Stomach smooth muscle (tissue), 2 donors: ENCODE data around the gene IRF4.
A peak's percentile ranks its signal among the peaks of the same experiment; 100 is the strongest.

Source experiments
- H3K27ac ChIP-seq: one replicate; pipeline ENCODE4 v1.7.0; 2013; ENCODE audit warnings: mild to moderate bottlenecking, low read length, inconsistent platforms
- H3K27me3 ChIP-seq, 2 donors: one replicate each; pipeline ENCODE4 v1.7.0; 2013; ENCODE audit warnings: low read length in 2 of 2; ENCODE audit not compliant: insufficient read depth in 2 of 2, control insufficient read depth in 1 of 2
- H3K36me3 ChIP-seq, 2 donors: one replicate each; pipeline ENCODE4 v1.7.0; 2013; ENCODE audit warnings: low read length in 2 of 2; ENCODE audit not compliant: control insufficient read depth in 2 of 2, insufficient read depth in 2 of 2
- H3K4me1 ChIP-seq: one replicate; pipeline ENCODE4 v1.7.0; 2013; ENCODE audit warnings: low read length; ENCODE audit not compliant: control insufficient read depth, insufficient read depth
- H3K4me3 ChIP-seq, 2 donors: one replicate each; pipeline ENCODE4 v1.7.0; 2013; ENCODE audit warnings: low read length in 2 of 2
- H3K9ac ChIP-seq, 2 donors: one replicate each; pipeline ENCODE4 v1.7.0; 2013; ENCODE audit warnings: low read length in 2 of 2, mild to moderate bottlenecking in 1 of 2
- H3K9me3 ChIP-seq, 2 donors: one replicate each; pipeline ENCODE4 v1.7.0; 2013; ENCODE audit warnings: low read length in 2 of 2; ENCODE audit not compliant: control insufficient read depth in 2 of 2
- donor health status: healthy.
- donor health status: Pancreatic carcinoma.

The IRF4 gene

DNA sequence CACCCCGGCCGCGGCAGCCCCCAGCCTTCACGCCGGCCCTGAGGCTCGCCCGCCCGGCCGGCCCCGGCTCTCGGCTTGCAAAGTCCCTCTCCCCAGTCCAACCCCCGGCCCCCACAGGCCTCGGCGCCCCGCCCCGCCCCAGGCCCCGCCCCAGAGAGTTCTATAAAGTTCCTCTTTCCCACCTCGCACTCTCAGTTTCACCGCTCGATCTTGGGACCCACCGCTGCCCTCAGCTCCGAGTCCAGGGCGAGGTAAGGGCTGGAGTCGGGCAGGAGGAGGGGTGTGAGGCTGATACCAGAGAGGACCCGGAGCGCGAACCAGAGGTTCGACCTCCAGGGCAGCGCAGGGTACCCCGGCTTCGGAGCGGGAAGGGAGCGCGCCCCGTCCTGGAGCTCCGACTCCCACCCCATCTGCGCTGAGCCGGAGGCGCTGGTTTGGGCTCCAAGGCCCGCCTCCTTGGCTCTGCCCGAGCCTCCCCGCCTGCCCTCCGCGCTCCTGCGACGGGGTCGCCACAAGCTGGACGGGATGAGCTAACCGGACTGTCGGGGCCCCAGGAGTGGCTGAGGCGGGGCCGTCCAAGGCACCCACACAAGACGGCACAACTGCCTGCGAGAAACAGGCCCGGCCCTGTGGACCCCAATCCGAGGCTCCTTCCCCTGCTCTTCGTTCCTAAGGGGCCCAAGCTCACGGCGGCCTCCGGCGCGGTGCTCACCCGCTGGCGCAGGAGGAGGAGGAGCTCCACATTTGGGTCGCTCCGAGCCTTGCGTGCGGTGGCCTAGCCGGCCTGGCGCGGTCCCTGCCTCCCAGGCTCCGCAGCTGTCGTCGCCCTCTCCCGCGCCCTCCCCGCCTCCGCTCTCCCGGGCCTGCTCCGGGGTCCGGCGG, at the start of gene IRF4:
Gene IRF4, plus strand, starts transcription at position 194 of the 882 bp plus-strand sequence. CDS start 1,401 bp downstream, outside the sequence.
- Histone ChIP-seq H3K9me3 (no peaks in the 10 kb centered on the region), H3K9ac (no peak within 1 kb of the TSS), H3K27me3 (peaks cover 34 to 51% of the 10 kb centered on the region in 2 donors), H3K27ac (no peak within 1 kb of the TSS), H3K4me1 (peaks cover 27% of the 10 kb centered on the region), H3K36me3 (no peaks in the 10 kb centered on the region), H3K4me3 (peak within 1 kb of the TSS; percentile 56 to 63)

DNA sequence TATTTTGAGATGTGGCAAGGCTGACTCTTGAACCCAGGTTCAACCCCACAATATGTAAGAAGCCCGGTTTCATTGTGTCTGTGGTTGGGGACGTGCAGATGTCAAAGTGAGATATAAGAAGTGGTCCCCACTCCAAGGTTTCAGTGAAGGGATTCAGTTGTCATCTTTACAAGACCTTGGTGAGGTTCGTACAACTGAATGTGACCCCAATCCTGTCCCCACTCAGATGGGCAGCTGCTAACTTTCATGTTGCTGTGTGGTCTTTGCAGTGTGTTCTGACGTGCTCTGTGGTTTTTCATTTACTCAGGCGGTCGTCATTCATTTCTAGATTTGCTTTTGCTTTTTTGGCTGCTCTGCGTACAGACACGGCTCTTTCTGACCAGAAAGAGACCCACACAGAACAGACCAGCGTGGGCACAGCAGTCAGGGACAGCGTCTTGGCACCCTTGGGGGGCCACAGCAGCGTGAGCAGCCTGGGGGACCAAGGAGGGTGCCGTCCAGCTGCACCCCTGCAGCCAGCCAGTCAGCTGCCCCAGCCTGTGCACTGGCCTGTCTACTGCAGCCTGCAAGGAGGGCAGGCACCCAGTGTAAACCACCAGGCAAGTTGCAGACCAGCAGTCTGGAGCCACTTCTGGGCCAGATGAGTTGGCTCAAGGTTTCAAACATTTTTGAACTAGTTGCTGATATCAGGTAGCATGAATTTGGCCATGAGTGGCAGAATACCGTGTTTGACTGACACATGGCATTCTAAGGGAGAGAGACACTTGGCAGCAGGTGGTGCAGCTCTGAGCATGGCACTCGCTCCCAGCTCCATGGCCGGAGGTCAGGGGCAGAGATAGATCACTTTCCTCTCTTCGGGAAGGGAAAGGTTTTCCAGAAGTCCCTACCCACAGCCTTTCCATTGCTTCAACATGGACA, 49.4 kb upstream of the IRF4 start:
- Histone ChIP-seq H3K27me3 (no peaks in the 10 kb centered on the region), H3K4me3 (no peak overlapping the region), H3K27ac (no peak overlapping the region), H3K9me3 (no peaks in the 10 kb centered on the region), H3K36me3 (peaks cover 0 to 8% of the 10 kb centered on the region in 2 donors), H3K4me1 (peaks cover 17% of the 10 kb centered on the region), H3K9ac (no peak overlapping the region)

DNA sequence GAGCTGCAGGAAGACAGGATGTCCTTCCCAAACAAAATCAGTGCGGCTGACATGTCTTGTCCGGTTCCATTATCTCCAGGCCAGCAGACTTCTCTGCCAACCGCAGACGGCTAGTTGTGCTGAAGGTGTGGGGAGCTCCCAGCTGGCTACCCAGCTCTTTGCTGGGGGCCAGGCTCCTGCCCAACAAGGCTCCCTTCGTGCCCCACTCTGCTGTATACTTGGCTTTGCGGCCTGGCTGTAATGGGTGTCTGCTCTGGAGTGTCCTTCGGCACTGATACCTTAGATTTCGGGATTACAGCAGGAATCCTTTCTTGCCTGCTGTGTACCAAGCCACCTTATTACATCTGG, 48.7 kb upstream of the IRF4 start:
- H3K4me3 ChIP-seq: no peak overlapping the region
- H3K36me3 ChIP-seq: peaks cover 0 to 8% of the 10 kb centered on the region in 2 donors
- H3K27me3 ChIP-seq: no peaks in the 10 kb centered on the region
- no peaks in the 10 kb centered on the region for H3K9me3 ChIP-seq
- no peak overlapping the region for H3K9ac ChIP-seq
- no peak overlapping the region for H3K27ac ChIP-seq
- H3K4me1 ChIP-seq: peaks cover 17% of the 10 kb centered on the region

DNA sequence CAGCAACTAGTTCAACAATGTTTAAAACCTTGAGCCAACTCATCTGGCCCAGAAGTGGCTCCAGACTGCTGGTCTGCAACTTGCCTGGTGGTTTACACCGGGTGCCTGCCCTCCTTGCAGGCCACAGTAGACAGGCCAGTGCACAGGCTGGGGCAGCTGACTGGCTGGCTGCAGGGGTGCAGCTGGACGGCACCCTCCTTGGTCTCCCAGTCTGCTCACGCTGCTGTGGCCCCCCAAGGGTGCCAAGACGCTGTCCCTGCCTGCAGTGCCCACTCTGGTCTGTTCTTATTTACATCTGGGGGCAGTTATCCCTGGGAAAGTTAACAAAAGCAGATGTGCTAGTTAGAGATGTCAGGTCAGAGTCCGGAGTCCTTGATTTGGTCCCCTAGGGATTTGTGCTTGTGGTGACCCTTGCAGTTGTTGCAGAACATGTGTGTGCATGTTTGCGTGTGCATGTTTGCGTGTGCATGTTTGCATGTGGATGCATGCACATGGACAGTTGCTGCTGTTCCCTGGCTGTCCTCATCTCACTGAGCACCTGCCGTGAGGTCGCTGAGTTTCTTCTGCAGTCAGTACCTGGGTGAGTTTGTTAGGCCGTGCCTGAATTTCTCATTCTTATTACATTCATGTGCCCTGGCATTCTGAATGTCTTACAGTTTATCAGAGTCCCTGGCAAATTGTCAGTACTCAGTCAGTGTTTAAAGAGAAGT, 48.2 kb upstream of the IRF4 start:
- no peak overlapping the region for H3K4me3 ChIP-seq
- H3K9ac ChIP-seq: no peak overlapping the region
- H3K36me3 ChIP-seq: peaks cover 2 to 13% of the 10 kb centered on the region in 2 donors
- H3K27me3 ChIP-seq: no peaks in the 10 kb centered on the region
- H3K4me1 ChIP-seq: peaks cover 17% of the 10 kb centered on the region
- H3K9me3 ChIP-seq: no peaks in the 10 kb centered on the region
- H3K27ac ChIP-seq: no peak overlapping the region

DNA sequence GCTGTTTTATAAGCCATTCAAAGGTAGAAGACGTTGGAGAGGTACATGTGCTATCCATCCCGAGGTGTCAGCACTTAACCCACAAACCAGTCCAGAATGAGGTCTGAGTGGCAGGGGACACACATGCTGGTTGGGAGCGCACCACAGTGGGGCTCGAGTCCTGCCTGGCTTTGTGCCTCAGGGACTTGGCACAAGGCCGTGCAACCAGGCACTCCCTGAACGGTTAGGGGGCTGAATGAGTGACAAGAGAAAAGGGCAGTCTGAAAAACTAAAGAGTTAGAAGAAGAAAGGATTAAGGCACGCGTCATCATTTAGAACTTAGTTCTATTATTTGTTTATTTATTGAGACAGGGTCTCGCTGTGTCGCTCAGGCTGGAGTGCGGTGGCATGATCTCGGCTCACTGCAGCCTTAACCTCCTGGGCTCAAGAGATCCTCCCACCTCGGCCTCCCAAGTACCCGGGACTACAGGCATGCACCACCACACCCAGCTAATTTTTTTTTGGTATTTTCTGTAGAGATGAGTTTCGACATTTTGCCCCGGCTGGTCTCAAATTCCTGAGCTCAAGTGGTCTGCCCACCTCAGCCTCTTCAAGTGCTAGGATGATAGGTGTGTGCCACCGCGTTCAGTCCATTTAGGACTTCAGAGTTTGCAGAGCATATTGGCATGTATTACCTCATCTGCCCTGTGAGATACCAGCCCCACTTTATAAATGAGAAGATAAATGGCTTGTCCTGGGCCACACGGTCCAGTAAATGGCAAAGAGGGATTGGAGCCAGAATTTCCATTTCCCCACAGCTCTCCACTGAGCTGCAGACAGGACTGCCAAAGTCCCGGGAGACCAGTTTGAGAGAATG, 47.4 kb upstream of the IRF4 start:
- no peaks in the 10 kb centered on the region for H3K9me3 ChIP-seq
- H3K27me3 ChIP-seq: no peaks in the 10 kb centered on the region
- H3K9ac ChIP-seq: no peak overlapping the region
- H3K4me3 ChIP-seq: no peak overlapping the region
- peaks cover 9 to 21% of the 10 kb centered on the region in 2 donors for H3K36me3 ChIP-seq
- peaks cover 17% of the 10 kb centered on the region for H3K4me1 ChIP-seq
- H3K27ac ChIP-seq: no peak overlapping the region

GRCh38 chr6:344816-345340, 46.7 kb upstream of the IRF4 start:
- Histone ChIP-seq H3K27ac (no peak overlapping the region), H3K9ac (no peak overlapping the region), H3K4me3 (no peak overlapping the region), H3K9me3 (no peaks in the 10 kb centered on the region), H3K36me3 (peaks cover 9 to 28% of the 10 kb centered on the region in 2 donors), H3K4me1 (peaks cover 17% of the 10 kb centered on the region), H3K27me3 (no peaks in the 10 kb centered on the region)

GRCh38 chr6:345747-346385, 45.7 kb upstream of the IRF4 start:
- Histone ChIP-seq H3K9ac (no peak overlapping the region), H3K27ac (no peak overlapping the region), H3K4me3 (no peak overlapping the region), H3K4me1 (peaks cover 17% of the 10 kb centered on the region), H3K9me3 (no peaks in the 10 kb centered on the region), H3K27me3 (no peaks in the 10 kb centered on the region), H3K36me3 (peaks cover 9 to 26% of the 10 kb centered on the region in 2 donors)

DNA sequence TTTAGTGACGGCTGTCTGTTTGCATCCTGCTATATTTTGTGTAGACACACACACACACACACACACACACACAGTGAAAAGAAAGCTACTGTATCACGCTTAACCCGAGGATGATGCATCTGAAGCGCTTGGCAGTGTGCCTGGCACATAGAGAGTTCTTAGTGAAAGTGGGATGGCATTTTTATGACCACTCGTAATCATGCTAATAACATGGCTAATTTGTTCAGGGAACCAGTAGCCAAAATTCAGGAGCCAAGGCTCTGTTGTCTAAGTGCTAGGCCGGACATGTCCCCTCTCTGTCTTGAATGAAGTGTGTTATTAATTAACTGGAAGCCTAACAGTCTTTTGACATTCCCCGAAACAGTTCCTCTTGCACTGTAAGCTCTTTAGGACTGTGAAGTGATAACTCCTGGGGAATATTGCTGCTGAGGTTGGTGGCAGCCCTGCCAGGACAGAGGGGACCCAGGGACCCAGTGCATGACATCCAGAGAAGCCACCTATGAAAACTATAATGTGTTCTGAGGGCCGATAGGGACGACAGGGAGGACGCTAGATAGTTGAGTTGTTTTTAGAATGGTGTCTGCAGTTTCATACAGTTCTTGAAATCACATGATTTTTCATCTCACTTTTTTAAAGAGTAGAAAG, 45.0 kb upstream of the IRF4 start:
- peaks cover 9 to 27% of the 10 kb centered on the region in 2 donors for H3K36me3 ChIP-seq
- no peak overlapping the region for H3K27ac ChIP-seq
- H3K9ac ChIP-seq: no peak overlapping the region
- H3K27me3 ChIP-seq: no peaks in the 10 kb centered on the region
- H3K4me1 ChIP-seq: peaks cover 17% of the 10 kb centered on the region
- no peak overlapping the region for H3K4me3 ChIP-seq
- H3K9me3 ChIP-seq: peaks cover 0 to 3% of the 10 kb centered on the region in 2 donors

DNA sequence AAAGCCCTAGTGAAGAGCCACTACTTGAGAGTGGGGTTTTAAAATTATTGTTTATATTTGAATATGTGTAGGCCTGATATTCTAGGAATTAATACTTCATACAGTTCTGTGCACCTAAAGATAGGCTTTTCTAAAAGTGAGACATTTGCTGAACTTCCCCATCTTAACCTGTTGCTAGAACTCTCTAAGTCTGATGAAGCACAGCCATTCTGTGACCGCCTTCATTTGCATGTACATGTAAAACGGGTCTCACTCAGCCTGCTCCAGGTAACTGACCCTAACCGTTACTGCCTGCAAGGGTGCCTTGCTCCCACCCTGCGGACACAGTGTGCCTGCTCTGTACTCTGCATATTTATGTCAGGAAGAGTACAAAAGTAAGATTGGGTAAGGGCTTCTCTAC, 44.3 kb upstream of the IRF4 start:
- Histone ChIP-seq H3K4me3 (no peak overlapping the region), H3K27ac (no peak overlapping the region), H3K27me3 (no peaks in the 10 kb centered on the region), H3K4me1 (peaks cover 17% of the 10 kb centered on the region), H3K9ac (no peak overlapping the region), H3K9me3 (peaks cover 0 to 3% of the 10 kb centered on the region in 2 donors), H3K36me3 (peaks cover 9 to 30% of the 10 kb centered on the region in 2 donors)
